MCF 10A (cell line): ENCODE results near the gene LMO7. TPM values are rescaled to one million over a fixed set of nuclear protein-coding genes. Genes with fewer than 3 reads are reported as not detected.

Source experiments
- BruUV-seq: library from RNA; stranded (reverse); fragments of 400-500 nt; replicated peaks from 2 replicates; lab custom pipeline; 2021; lab: Mats Ljungman, UMichigan
- CTCF ChIA-PET: fragments of 300-600 bp; sonication (Branson Sonifier 250); formaldehyde crosslinking; extraction: SDS; loops from one replicate; lab custom pipeline; 2021; ENCODE audit warnings: antibody characterized with exemption, inconsistent platforms; lab: Yijun Ruan, JAX
- POLR2A ChIA-PET: fragments of 300-600, 350-650 bp; sonication (Branson Sonifier 250); formaldehyde crosslinking; extraction: SDS; loops from one replicate; lab custom pipeline; 2020; ENCODE audit warnings: antibody characterized with exemption, inconsistent platforms; lab: Yijun Ruan, JAX
- DNase-seq: peaks from one replicate; pipeline ENCODE4 v3.0.0-alpha.2; 2018; ENCODE audit not compliant: unreplicated experiment
- H3K27ac Mint-ChIP-seq: one replicate; pipeline ENCODE4 v1.8.0; 2022; ENCODE audit warnings: mild to moderate bottlenecking, low read depth, mixed read lengths; ENCODE audit not compliant: unreplicated experiment
- H3K27me3 Mint-ChIP-seq: one replicate; pipeline ENCODE4 v1.8.0; 2022; ENCODE audit warnings: mixed read lengths; ENCODE audit not compliant: insufficient read depth, unreplicated experiment
- H3K36me3 Mint-ChIP-seq: one replicate; pipeline ENCODE4 v1.8.0; 2022; ENCODE audit warnings: mild to moderate bottlenecking, moderate library complexity, mixed read lengths; ENCODE audit not compliant: insufficient read depth, unreplicated experiment
- H3K4me1 Mint-ChIP-seq: one replicate; pipeline ENCODE4 v1.8.0; 2022; ENCODE audit warnings: mixed read lengths; ENCODE audit not compliant: insufficient read depth, unreplicated experiment
- H3K4me3 Mint-ChIP-seq: one replicate; pipeline ENCODE4 v1.8.0; 2022; ENCODE audit warnings: mild to moderate bottlenecking, moderate library complexity, mixed read lengths; ENCODE audit not compliant: unreplicated experiment
- H3K9me3 Mint-ChIP-seq: one replicate; pipeline ENCODE4 v1.8.0; 2022; ENCODE audit warnings: mixed read lengths; ENCODE audit not compliant: unreplicated experiment
- intact Hi-C: fragments of 100-400 bp; cut with micrococcal nuclease; formaldehyde crosslinking; loops from 2 replicates; pipeline ENCODE4 v1.14.1; 2022
- total RNA-seq: library from RNA; stranded (reverse); gene quantifications from 2 replicates; pipeline ENCODE4 v1.2.3, GENCODE V29; 2022
- TF ChIP-seq, protein P1 (sequence below): fragments of 200-600 bp; IDR thresholded peaks from one replicate; pipeline ENCODE4 v1.8.0; 2022; ENCODE audit warnings: antibody characterized with exemption, mild to moderate bottlenecking; ENCODE audit not compliant: unreplicated experiment

The LMO7 gene
- total RNA-seq, 1 experiment from 2014 or later, result 30.8 TPM

DNA sequence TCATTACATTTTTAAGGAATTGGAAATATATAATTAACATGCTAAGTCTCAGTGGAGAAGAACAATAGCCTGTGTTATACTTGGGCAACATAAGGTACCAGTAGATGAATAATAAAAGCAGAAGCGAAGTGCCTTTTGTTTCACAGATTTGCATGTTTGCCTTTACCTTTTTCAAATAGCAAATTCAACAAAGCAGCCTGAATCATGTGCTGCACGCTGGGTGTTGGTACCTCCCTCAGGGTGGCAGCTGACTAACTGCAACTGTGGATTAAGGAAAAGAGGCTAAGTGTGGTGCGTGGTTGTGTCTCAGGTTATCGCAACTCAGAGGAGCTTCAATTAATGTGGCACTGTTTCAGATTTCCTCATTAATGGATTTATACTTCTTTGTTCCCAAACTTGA is 189.0 kb downstream of the LMO7 start:
- Mint-ChIP-seq H3K27me3 (no peaks in the 10 kb centered on the region), H3K9me3 (no peaks in the 10 kb centered on the region), H3K4me1 (no peaks in the 10 kb centered on the region), H3K27ac (no peak overlapping the region), H3K4me3 (no peak overlapping the region), H3K36me3 (peaks cover 29% of the 10 kb centered on the region)
- TF ChIP-seq, protein P1, sequence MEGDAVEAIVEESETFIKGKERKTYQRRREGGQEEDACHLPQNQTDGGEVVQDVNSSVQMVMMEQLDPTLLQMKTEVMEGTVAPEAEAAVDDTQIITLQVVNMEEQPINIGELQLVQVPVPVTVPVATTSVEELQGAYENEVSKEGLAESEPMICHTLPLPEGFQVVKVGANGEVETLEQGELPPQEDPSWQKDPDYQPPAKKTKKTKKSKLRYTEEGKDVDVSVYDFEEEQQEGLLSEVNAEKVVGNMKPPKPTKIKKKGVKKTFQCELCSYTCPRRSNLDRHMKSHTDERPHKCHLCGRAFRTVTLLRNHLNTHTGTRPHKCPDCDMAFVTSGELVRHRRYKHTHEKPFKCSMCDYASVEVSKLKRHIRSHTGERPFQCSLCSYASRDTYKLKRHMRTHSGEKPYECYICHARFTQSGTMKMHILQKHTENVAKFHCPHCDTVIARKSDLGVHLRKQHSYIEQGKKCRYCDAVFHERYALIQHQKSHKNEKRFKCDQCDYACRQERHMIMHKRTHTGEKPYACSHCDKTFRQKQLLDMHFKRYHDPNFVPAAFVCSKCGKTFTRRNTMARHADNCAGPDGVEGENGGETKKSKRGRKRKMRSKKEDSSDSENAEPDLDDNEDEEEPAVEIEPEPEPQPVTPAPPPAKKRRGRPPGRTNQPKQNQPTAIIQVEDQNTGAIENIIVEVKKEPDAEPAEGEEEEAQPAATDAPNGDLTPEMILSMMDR, result no peak
- POLR2A ChIA-PET, result interaction anchor here (0.7 to 1.0 kb wide), 2 partner anchors 65 to 122 kb away, joined by 3 to 4 read pairs; no protein-coding TSS in a partner anchor
- no peak for DNase-seq
- BruUV-seq, result no TSS peak
- intact Hi-C loops, result no loop called here
- CTCF ChIA-PET, result interaction anchor here (1.1 kb wide), 1 partner anchor 129 kb away, joined by 5 read pairs; no protein-coding TSS in a partner anchor

DNA sequence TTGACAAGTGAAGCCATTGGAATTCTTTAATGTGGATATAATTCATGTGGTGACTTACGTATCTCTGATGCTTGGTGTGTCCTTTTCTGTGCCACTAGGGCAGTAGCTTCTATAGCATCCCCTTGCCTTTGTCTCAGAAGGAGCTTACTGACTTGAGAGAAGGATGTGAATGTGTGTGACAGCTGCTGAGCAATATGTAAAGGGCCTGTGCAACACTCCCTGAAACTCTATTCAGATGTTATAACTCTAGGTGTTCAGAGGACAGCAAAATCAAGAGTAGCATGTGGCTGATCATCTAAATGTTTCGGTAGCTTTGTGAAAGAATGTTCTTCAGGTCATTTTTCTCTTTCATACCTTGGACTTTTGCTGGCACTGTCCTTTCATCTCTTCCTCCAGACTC is 189.5 kb downstream of the LMO7 start:
- no TSS peak for BruUV-seq
- intact Hi-C loops, result no loop called here
- ChIA-PET POLR2A (interaction anchor here (0.5 to 0.7 kb wide), 2 partner anchors 14 to 122 kb away, joined by 4 read pairs; no protein-coding TSS in a partner anchor), CTCF (interaction anchor here (1.0 to 1.1 kb wide), 2 partner anchors 11 to 129 kb away, joined by 5 read pairs; no protein-coding TSS in a partner anchor)
- Mint-ChIP-seq H3K9me3 (no peaks in the 10 kb centered on the region), H3K4me1 (no peaks in the 10 kb centered on the region), H3K27me3 (no peaks in the 10 kb centered on the region), H3K4me3 (no peak overlapping the region), H3K27ac (no peak overlapping the region), H3K36me3 (peaks cover 33% of the 10 kb centered on the region)
- DNase-seq, result no peak
- TF ChIP-seq, protein P1, result no peak

DNA sequence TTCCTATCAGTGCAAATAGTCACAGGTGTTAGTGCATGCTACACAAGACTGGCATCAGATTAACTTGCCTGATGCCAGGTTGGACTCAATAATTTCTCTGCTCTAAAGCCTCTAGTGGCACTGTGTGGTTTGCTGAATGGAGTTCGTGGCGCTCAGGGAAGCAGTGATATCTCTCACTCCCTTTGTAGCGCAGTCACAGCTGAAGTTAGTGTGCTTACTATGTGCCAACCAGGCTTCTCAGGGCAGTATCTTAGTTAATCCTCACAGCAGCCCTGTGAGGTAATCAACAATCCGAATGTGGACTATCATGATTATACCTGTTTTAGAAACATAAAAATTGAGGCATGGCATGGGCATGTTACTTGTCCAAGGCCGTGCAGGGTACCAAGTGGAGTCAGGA is 190.3 kb downstream of the LMO7 start:
- ChIA-PET POLR2A (no interaction called here), CTCF (interaction anchor here (1.0 to 2.0 kb wide), 3 partner anchors 10 to 131 kb away, joined by 5 to 8 read pairs (median 5); no protein-coding TSS in a partner anchor)
- no peak for DNase-seq
- Mint-ChIP-seq H3K27ac (no peak overlapping the region), H3K9me3 (no peaks in the 10 kb centered on the region), H3K4me1 (no peaks in the 10 kb centered on the region), H3K4me3 (no peak overlapping the region), H3K36me3 (peaks cover 27% of the 10 kb centered on the region), H3K27me3 (no peaks in the 10 kb centered on the region)
- intact Hi-C loops, result no loop called here
- TF ChIP-seq, protein P1, result no peak
- BruUV-seq, result no TSS peak

DNA sequence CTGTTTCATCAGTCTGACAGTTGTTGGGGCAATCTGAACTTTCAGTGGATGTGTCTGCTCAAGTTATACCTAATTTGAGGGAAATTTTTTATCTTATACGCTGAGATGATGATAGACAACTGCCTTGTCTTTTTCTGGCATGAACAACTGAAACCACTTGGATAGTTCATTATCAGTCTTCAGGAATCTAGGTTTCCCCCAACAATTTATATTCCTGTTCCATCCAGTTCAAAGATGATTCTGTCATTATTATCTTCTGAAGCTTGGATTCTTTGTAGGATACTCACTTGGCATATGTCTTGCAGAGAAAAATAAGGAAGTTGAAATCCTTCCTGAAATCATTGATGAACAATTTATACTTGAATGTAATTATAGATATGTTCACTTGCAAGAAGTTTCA is 193.7 kb downstream of the LMO7 start:
- H3K27me3 Mint-ChIP-seq, result no peaks in the 10 kb centered on the region
- no TSS peak for BruUV-seq
- intact Hi-C loops, result no loop called here
- TF ChIP-seq, protein P1, result no peak
- H3K9me3 Mint-ChIP-seq, result no peaks in the 10 kb centered on the region
- POLR2A ChIA-PET, result no interaction called here
- H3K27ac Mint-ChIP-seq, result no peak overlapping the region
- no peaks in the 10 kb centered on the region for H3K4me1 Mint-ChIP-seq
- CTCF ChIA-PET, result interaction anchor here (0.9 kb wide), 1 partner anchor 37 kb away, joined by 3 read pairs; no protein-coding TSS in a partner anchor
- no peak overlapping the region for H3K4me3 Mint-ChIP-seq
- DNase-seq, result no peak
- peaks cover 9% of the 10 kb centered on the region for H3K36me3 Mint-ChIP-seq
